Adrenal gland (tissue), 5 donors: Measurements from ENCODE around the gene CYSLTR1.

Experiments used
- POLR2A ChIP-seq, 2 donors: fragments of 450-650 bp; IDR thresholded peaks; one replicate each; pipeline ENCODE4 v1.6.1; 2017; ENCODE audit warnings: antibody characterized with exemption in 2 of 2, mild to moderate bottlenecking in 2 of 2, moderate library complexity in 1 of 2
- TF ChIP-seq, protein P1 (sequence below), 6 experiments: fragments of 450-650 bp in 4 of 6; fragments of 200-600 bp in 2 of 6; sonication (generic) in 1 of 6; IDR thresholded peaks; 1 replicate in 5 of 6; 2 replicates in 1 of 6; pipeline versions ENCODE4 v1.5.1 to v1.8.0; 2016 to 2021; ENCODE audit warnings: antibody characterized with exemption in 6 of 6, mild to moderate bottlenecking in 2 of 6, moderate library complexity in 1 of 6
- donor health status: DM: no; HTN: no; CAD: no.

DNA sequence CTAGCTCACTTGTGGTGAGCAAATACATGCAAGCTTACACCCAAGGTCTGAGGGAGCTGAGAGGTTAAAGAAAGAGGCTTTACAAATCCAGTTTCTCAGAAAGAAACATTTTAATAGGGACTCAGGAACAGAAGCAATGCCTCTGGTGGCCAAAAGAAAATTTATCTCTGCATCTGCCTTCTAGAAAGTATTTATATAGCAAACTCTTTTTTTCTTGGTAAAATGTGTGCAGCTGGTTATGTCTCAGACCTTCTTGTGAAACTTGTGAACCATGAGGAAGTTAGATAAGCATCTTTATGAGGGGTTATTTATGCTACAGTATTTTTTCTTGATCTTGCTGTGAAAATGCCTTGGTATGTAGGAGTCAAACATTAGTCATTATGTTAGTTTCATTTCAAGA lies 48.5 kb upstream of the CYSLTR1 start:
- TF ChIP-seq, protein P1, sequence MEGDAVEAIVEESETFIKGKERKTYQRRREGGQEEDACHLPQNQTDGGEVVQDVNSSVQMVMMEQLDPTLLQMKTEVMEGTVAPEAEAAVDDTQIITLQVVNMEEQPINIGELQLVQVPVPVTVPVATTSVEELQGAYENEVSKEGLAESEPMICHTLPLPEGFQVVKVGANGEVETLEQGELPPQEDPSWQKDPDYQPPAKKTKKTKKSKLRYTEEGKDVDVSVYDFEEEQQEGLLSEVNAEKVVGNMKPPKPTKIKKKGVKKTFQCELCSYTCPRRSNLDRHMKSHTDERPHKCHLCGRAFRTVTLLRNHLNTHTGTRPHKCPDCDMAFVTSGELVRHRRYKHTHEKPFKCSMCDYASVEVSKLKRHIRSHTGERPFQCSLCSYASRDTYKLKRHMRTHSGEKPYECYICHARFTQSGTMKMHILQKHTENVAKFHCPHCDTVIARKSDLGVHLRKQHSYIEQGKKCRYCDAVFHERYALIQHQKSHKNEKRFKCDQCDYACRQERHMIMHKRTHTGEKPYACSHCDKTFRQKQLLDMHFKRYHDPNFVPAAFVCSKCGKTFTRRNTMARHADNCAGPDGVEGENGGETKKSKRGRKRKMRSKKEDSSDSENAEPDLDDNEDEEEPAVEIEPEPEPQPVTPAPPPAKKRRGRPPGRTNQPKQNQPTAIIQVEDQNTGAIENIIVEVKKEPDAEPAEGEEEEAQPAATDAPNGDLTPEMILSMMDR (IDR thresholded peaks at IDR 0.05), result no peak
- no peak for TF ChIP-seq POLR2A (IDR thresholded peaks at IDR 0.05)
